ENCODE results near the gene MCHR2. TPM values are rescaled to one million over a fixed set of nuclear protein-coding genes. Genes with fewer than 3 reads are reported as not detected.

Gene MCHR2
- total and polyA plus RNA-seq, 2 of the 13 experiments (the other 11 are each of a cell fraction or from before 2014, with no cell fraction given): not detected

GRCh38 chr6:99882128-99882702, 111.8 kb downstream of the MCHR2 start:
- FAIRE-seq (no peak), ATAC-seq (no peak), DNase-seq (ENCODE audit: low spot score) (no peak)
- ChIA-PET POLR2A (no interaction called here), CTCF (ENCODE audit: low intra/inter-chr PET ratio, low total read pairs) (no interaction called here)
- Histone ChIP-seq H3K27ac (ENCODE audit: extremely low read length, insufficient read depth, low read length) (no peak overlapping the region), H3K36me3 (replicated peaks in 1 of 2; ENCODE audit: control insufficient read depth in 1 of 2, insufficient read depth in 2 of 2, low read length in 2 of 2) (no peaks in the 10 kb centered on the region), H2AFZ (ENCODE audit: low read length) (no peak overlapping the region), H3K4me2 (ENCODE audit: low read depth, low read length) (no peak overlapping the region), H3K9me3 (ENCODE audit: low read length) (no peaks in the 10 kb centered on the region), H3K4me1 (ENCODE audit: insufficient read depth, low read length) (no peaks in the 10 kb centered on the region), H4K20me1 (ENCODE audit: insufficient read depth, low read length) (no peaks in the 10 kb centered on the region), H3K4me3 (replicated peaks in 1 of 3; ENCODE audit: insufficient read depth in 1 of 3, low read depth in 2 of 3, low read length in 3 of 3) (no peak overlapping the region), H3K27me3 (ENCODE audit: control insufficient read depth in 1 of 2, insufficient read depth in 2 of 2, low read length in 2 of 2) (no peaks in the 10 kb centered on the region), H3K9ac (ENCODE audit: insufficient read depth, low read depth, low read length) (no peak overlapping the region), H3K79me2 (ENCODE audit: insufficient read depth, low read length) (no peaks in the 10 kb centered on the region)
- TF ChIP-seq ZNF441 (CRISPR knock-in tag; IDR thresholded peaks at IDR 0.05; ENCODE audit: borderline replicate concordance): no peak
- TF ChIP-seq ZSCAN22 (CRISPR knock-in tag; IDR thresholded peaks at IDR 0.05): no peak
- no peak for TF ChIP-seq ZNF367 (CRISPR knock-in tag; IDR thresholded peaks at IDR 0.05; ENCODE audit: borderline replicate concordance)
- under 1% methylated on average over 4 of the region's 4 CpGs for WGBS (ENCODE audit: low lambda C conversion rate)
- intact Hi-C loops (cut with micrococcal nuclease; ENCODE audit: unreplicated experiment): no loop called here
- in situ Hi-C loops (cut with HindIII; ENCODE audit: extremely low pct_ligation_motif_present, low pct_unique_long_range_greater_than_20kb): no loop called here
- BruUV-seq (replicated peaks): no TSS peak

GRCh38 chr6:99879431-99879830, 114.6 kb downstream of the MCHR2 start:
- Histone ChIP-seq H2AFZ (ENCODE audit: low read length) (no peak overlapping the region), H3K27ac (ENCODE audit: extremely low read length, insufficient read depth, low read length) (no peak overlapping the region), H3K9ac (ENCODE audit: insufficient read depth, low read depth, low read length) (no peak overlapping the region), H3K36me3 (replicated peaks in 1 of 2; ENCODE audit: control insufficient read depth in 1 of 2, insufficient read depth in 2 of 2, low read length in 2 of 2) (no peaks in the 10 kb centered on the region), H3K79me2 (ENCODE audit: insufficient read depth, low read length) (no peaks in the 10 kb centered on the region), H3K27me3 (ENCODE audit: control insufficient read depth in 1 of 2, insufficient read depth in 2 of 2, low read length in 2 of 2) (no peaks in the 10 kb centered on the region), H3K4me3 (replicated peaks in 1 of 3; ENCODE audit: insufficient read depth in 1 of 3, low read depth in 2 of 3, low read length in 3 of 3) (no peak overlapping the region), H3K4me1 (ENCODE audit: insufficient read depth, low read length) (no peaks in the 10 kb centered on the region), H4K20me1 (ENCODE audit: insufficient read depth, low read length) (no peaks in the 10 kb centered on the region), H3K9me3 (ENCODE audit: low read length) (no peaks in the 10 kb centered on the region), H3K4me2 (ENCODE audit: low read depth, low read length) (no peak overlapping the region)
- no peak for DNase-seq (ENCODE audit: low spot score)
- ChIA-PET CTCF (ENCODE audit: low intra/inter-chr PET ratio, low total read pairs) (no interaction called here), POLR2A (no interaction called here)
- in situ Hi-C loops (cut with HindIII; ENCODE audit: extremely low pct_ligation_motif_present, low pct_unique_long_range_greater_than_20kb): no loop called here
- no peak for TF ChIP-seq ZNF644 (CRISPR knock-in tag; IDR thresholded peaks at IDR 0.05; ENCODE audit: low read depth)
- no peak for TF ChIP-seq PHB2 (IDR thresholded peaks at IDR 0.05; ENCODE audit: partially characterized antibody)
- no peak for TF ChIP-seq TCF7L2 (IDR thresholded peaks at IDR 0.05; ENCODE audit: low read depth, low read length)
- TF ChIP-seq NFKBIZ (CRISPR knock-in tag; IDR thresholded peaks at IDR 0.05): no peak
- no peak for TF ChIP-seq ZNF782 (CRISPR knock-in tag; IDR thresholded peaks at IDR 0.05; ENCODE audit: borderline replicate concordance)
- no peak for TF ChIP-seq ZNF589 (CRISPR knock-in tag; conservative IDR thresholded peaks at IDR 0.05)
- no peak for TF ChIP-seq CREM (IDR thresholded peaks at IDR 0.05)
- TF ChIP-seq CREM (CRISPR knock-in tag; IDR thresholded peaks at IDR 0.05): no peak
- TF ChIP-seq RARA (CRISPR knock-in tag; IDR thresholded peaks at IDR 0.05): no peak
- no peak for TF ChIP-seq PRDM10 (CRISPR knock-in tag; IDR thresholded peaks at IDR 0.05; ENCODE audit: low read depth)
- TF ChIP-seq SP4 (CRISPR knock-in tag; IDR thresholded peaks at IDR 0.05): no peak
- no peak for TF ChIP-seq HNF1B (CRISPR knock-in tag; IDR thresholded peaks at IDR 0.05)
- no peak for FAIRE-seq
- BruUV-seq (replicated peaks): no TSS peak
- WGBS (ENCODE audit: low lambda C conversion rate): 29% methylated on average over 3 of the region's 3 CpGs
- ATAC-seq: no peak
- intact Hi-C loops (cut with micrococcal nuclease; ENCODE audit: unreplicated experiment): no loop called here
